Transverse colon (tissue), 4 donors: ENCODE data around the gene TICAM1. TPM values are rescaled to one million over a fixed set of nuclear protein-coding genes. Genes with fewer than 3 reads are reported as not detected.
A peak's percentile ranks its signal among the peaks of the same experiment; 100 is the strongest.
"Not testable (repeated sequence)": the region's sequence is repeated elsewhere in the genome, so short reads cannot be mapped to it uniquely, and the experiment has no call there.

Source experiments
- DNase-seq: peaks from one replicate; pipeline ENCODE4 v3.0.0-alpha.2; 2019
- H3K27ac ChIP-seq, 4 donors: fragments of 200-600 bp; sonication (generic); 2 replicates each; pipeline ENCODE4 v1.5.1; 2016 to 2018; ENCODE audit warnings: inconsistent platforms in 4 of 4
- H3K27me3 ChIP-seq: fragments of 200-600 bp; sonication (generic); 2 replicates; pipeline ENCODE4 v1.5.1; 2017; ENCODE audit warnings: inconsistent platforms
- H3K36me3 ChIP-seq, 4 donors: fragments of 200-600 bp; sonication (generic); 2 replicates each; pipeline ENCODE4 v1.5.1; 2017 to 2019; ENCODE audit warnings: inconsistent platforms in 4 of 4
- H3K4me1 ChIP-seq, 4 donors: fragments of 200-600 bp; sonication (generic); 2 replicates each; pipeline ENCODE4 v1.5.1; 2017 to 2020; ENCODE audit warnings: inconsistent platforms in 4 of 4
- H3K4me3 ChIP-seq, 4 donors: fragments of 200-600 bp; sonication (generic); 1 replicate in 1 of 4; 2 replicates in 3 of 4; pipeline versions ENCODE4 v1.5.1 to v1.6.1; 2017 to 2019; ENCODE audit warnings: inconsistent platforms in 4 of 4
- H3K9me3 ChIP-seq, 2 donors: fragments of 200-600 bp; sonication (generic); 2 replicates each; pipeline ENCODE4 v1.5.1; 2017 to 2019; ENCODE audit warnings: inconsistent platforms in 2 of 2
- CTCF ChIP-seq, 5 experiments: fragments of 200-600 bp in 3 of 5; fragments of 450-650 bp in 2 of 5; sonication (generic) in 3 of 5; IDR thresholded peaks; 1 replicate in 2 of 5; 2 replicates in 3 of 5; pipeline ENCODE4 v1.5.1; 2016 to 2017; ENCODE audit warnings: antibody characterized with exemption in 5 of 5, inconsistent platforms in 3 of 5, mild to moderate bottlenecking in 2 of 5, moderate library complexity in 1 of 5
- EP300 ChIP-seq: sonication (generic); formaldehyde crosslinking; IDR thresholded peaks from one replicate; pipeline ENCODE4 v1.6.1; 2017; ENCODE audit warnings: antibody characterized with exemption, low read depth
- POLR2A ChIP-seq: fragments of 450-650 bp; IDR thresholded peaks from one replicate; pipeline ENCODE4 v1.6.1; 2016; ENCODE audit warnings: antibody characterized with exemption, mild to moderate bottlenecking, moderate library complexity
- POLR2AphosphoS5 ChIP-seq, 3 donors: sonication (generic); formaldehyde crosslinking; IDR thresholded peaks; one replicate each; pipeline ENCODE4 v1.6.1; 2016; ENCODE audit warnings: antibody characterized with exemption in 3 of 3
- WGBS, 2 donors: methylation state at CpG; one replicate each; pipeline ENCODE4 v1.1.5; 2018; ENCODE audit warnings: low coverage in 1 of 2; 5-methylcytosine and 5-hydroxymethylcytosine counted together
- in situ Hi-C, 4 donors: fragments of 200-750 bp; cut with MboI; loops; one replicate each; pipeline versions ENCODE4 v1.15.0 to v1.15.1; 2017; ENCODE audit warnings: low sequenced_read_pairs in 3 of 4, low pct_ligation_motif_present in 1 of 4, low pct_unique_long_range_greater_than_20kb in 1 of 4
- intact Hi-C: fragments of 100-400 bp; cut with DNase I; formaldehyde crosslinking; loops from one replicate; pipeline ENCODE4 v1.15.1; 2023; ENCODE audit warnings: low total_unique reads
- total RNA-seq, 4 donors: library from RNA; depleted of rRNA; stranded (reverse); fragments of >200 nt; gene quantifications; one replicate each; pipeline ENCODE4 v1.1.0, GENCODE V29; 2016

Gene TICAM1
- total RNA-seq, 4 donors from 2014 or later: 17.7 to 66.6 (median 20.8) TPM

GRCh38 chr19:4792019-4792865 is 39.3 kb downstream of the TICAM1 start:
- peak; percentile 13 for DNase-seq
- intact Hi-C loops, H3K9me3 ChIP-seq, H3K27me3 ChIP-seq, H3K36me3 ChIP-seq: not testable (repeated sequence)
- H3K27ac ChIP-seq: peak overlapping the region; percentile 84 to 94 (median 94)
- peaks cover 13 to 39% (median 21%) of the 10 kb centered on the region in 4 donors for H3K4me1 ChIP-seq
- in situ Hi-C loops: loop anchor here in 1 of 4 donors (10.0 kb wide), 1 partner anchor 67 kb away; the partner anchor contains the start of gene DPP9
- 7% methylated on average over 46 of the region's 75 CpGs; no CpG with 5 or more reads in 1 of the 2 donors for WGBS, 2 donors
- H3K4me3 ChIP-seq: peak overlapping the region; percentile 63 to 89 (median 85)

- in situ Hi-C loops: loop anchor here in 1 of 4 donors (10.0 kb wide), 1 partner anchor 67 kb away; the partner anchor contains the start of gene DPP9
- H3K27me3 ChIP-seq: no peaks in the 10 kb centered on the region
- intact Hi-C loops: no loop called here
- H3K36me3 ChIP-seq: no peaks in the 10 kb centered on the region
- H3K4me1 ChIP-seq: peaks cover 13 to 39% (median 21%) of the 10 kb centered on the region in 4 donors
- TF ChIP-seq POLR2AphosphoS5 (IDR thresholded peaks at IDR 0.05) (peak; percentile 55 to 86 (median 78)), POLR2A (peak; percentile 73), CTCF (IDR thresholded peaks at IDR 0.05) (peak; percentile 97 to 100 (median 98)), EP300 (peak; percentile 91)
- H3K4me3 ChIP-seq: peak within 1 kb of the TSS; percentile 63 to 89 (median 85)
- H3K27ac ChIP-seq: peak within 1 kb of the TSS; percentile 84 to 94 (median 94)
- 0 to 1% methylated on average over 7 to 76 of the region's 80 CpGs for WGBS, 2 donors
- DNase-seq: peak; percentile 100
- H3K9me3 ChIP-seq: no peaks in the 10 kb centered on the region
Measured at GRCh38 chr19:4791183-4792018, 40.1 kb downstream of the TICAM1 start, which contains the start of gene FEM1A. TSS of gene FEM1A (plus strand) at chr19:4791734. CDS start at chr19:4791855, 121 bp downstream.

- H3K4me1 ChIP-seq, H3K36me3 ChIP-seq, intact Hi-C loops, H3K27ac ChIP-seq, DNase-seq, H3K9me3 ChIP-seq, H3K4me3 ChIP-seq: not testable (repeated sequence)
- H3K27me3 ChIP-seq: peaks cover 27% of the 10 kb centered on the region
- in situ Hi-C loops: loop anchor here in 3 of 4 donors (5.0 to 10.0 kb wide), 2 partner anchors 52 to 54 kb away; no protein-coding TSS in a partner anchor
- 65 to 95% methylated on average over 4 to 6 of the region's 6 CpGs for WGBS, 2 donors
Measured at GRCh38 chr19:4786412-4787016, 45.0 kb downstream of the TICAM1 start.

GRCh38 chr19:4781801-4782200 is 49.7 kb downstream of the TICAM1 start:
- in situ Hi-C loops (loop anchor here in 1 of 4 donors (10.0 kb wide), 1 partner anchor 47 kb away; no protein-coding TSS in a partner anchor), intact Hi-C loops (no loop called here)
- Histone ChIP-seq H3K4me1 (no peaks in the 10 kb centered on the region), H3K36me3 (no peaks in the 10 kb centered on the region), H3K27ac (no peak overlapping the region), H3K9me3 (no peaks in the 10 kb centered on the region), H3K4me3 (no peak overlapping the region), H3K27me3 (peaks cover 27% of the 10 kb centered on the region)
- 34 to 42% methylated on average over 3 of the region's 3 CpGs for whole genome bisulfite sequencing, 2 donors
- no peak for DNase-seq
- TF ChIP-seq POLR2A: no peak
- no peak for TF ChIP-seq EP300
- TF ChIP-seq POLR2AphosphoS5 (IDR thresholded peaks at IDR 0.05): no peak
- no peak for TF ChIP-seq CTCF (IDR thresholded peaks at IDR 0.05)
